ENCODE results near the gene MEI1.

Gene MEI1

GRCh38 chr22:41746567-41747400 is 47.5 kb downstream of the MEI1 start:
- H3K4me3 ChIP-seq (replicated peaks; ENCODE audit: insufficient read depth, low read length) = no peak overlapping the region
- DNase-seq (ENCODE audit: low read depth in 1 of 2, low spot score in 1 of 2) = peak; percentile 69 to 77
- no peaks in the 10 kb centered on the region for H3K27me3 ChIP-seq (ENCODE audit: insufficient read depth, poor library complexity, severe bottlenecking)
- no peak overlapping the region for H3K27ac ChIP-seq (replicated peaks)
- TF ChIP-seq SPI1 (IDR thresholded peaks at IDR 0.05; ENCODE audit: borderline replicate concordance, low read depth) (0 out of 2 replicates have a peak, but pooled peaks have one; percentile 19), POLR2AphosphoS5 (IDR thresholded peaks at IDR 0.05; ENCODE audit: low read depth) (no peak), GABPA (IDR thresholded peaks at IDR 0.05; ENCODE audit: low read depth) (no peak)
- TF ChIP-seq, protein P1, sequence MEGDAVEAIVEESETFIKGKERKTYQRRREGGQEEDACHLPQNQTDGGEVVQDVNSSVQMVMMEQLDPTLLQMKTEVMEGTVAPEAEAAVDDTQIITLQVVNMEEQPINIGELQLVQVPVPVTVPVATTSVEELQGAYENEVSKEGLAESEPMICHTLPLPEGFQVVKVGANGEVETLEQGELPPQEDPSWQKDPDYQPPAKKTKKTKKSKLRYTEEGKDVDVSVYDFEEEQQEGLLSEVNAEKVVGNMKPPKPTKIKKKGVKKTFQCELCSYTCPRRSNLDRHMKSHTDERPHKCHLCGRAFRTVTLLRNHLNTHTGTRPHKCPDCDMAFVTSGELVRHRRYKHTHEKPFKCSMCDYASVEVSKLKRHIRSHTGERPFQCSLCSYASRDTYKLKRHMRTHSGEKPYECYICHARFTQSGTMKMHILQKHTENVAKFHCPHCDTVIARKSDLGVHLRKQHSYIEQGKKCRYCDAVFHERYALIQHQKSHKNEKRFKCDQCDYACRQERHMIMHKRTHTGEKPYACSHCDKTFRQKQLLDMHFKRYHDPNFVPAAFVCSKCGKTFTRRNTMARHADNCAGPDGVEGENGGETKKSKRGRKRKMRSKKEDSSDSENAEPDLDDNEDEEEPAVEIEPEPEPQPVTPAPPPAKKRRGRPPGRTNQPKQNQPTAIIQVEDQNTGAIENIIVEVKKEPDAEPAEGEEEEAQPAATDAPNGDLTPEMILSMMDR (IDR thresholded peaks at IDR 0.05; ENCODE audit: insufficient read depth, low read length) = peak; percentile 87
- TF ChIP-seq, protein P2, sequence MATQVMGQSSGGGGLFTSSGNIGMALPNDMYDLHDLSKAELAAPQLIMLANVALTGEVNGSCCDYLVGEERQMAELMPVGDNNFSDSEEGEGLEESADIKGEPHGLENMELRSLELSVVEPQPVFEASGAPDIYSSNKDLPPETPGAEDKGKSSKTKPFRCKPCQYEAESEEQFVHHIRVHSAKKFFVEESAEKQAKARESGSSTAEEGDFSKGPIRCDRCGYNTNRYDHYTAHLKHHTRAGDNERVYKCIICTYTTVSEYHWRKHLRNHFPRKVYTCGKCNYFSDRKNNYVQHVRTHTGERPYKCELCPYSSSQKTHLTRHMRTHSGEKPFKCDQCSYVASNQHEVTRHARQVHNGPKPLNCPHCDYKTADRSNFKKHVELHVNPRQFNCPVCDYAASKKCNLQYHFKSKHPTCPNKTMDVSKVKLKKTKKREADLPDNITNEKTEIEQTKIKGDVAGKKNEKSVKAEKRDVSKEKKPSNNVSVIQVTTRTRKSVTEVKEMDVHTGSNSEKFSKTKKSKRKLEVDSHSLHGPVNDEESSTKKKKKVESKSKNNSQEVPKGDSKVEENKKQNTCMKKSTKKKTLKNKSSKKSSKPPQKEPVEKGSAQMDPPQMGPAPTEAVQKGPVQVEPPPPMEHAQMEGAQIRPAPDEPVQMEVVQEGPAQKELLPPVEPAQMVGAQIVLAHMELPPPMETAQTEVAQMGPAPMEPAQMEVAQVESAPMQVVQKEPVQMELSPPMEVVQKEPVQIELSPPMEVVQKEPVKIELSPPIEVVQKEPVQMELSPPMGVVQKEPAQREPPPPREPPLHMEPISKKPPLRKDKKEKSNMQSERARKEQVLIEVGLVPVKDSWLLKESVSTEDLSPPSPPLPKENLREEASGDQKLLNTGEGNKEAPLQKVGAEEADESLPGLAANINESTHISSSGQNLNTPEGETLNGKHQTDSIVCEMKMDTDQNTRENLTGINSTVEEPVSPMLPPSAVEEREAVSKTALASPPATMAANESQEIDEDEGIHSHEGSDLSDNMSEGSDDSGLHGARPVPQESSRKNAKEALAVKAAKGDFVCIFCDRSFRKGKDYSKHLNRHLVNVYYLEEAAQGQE (IDR thresholded peaks at IDR 0.05; ENCODE audit: insufficient replicate concordance, low read depth) = no peak

GRCh38 chr22:41752011-41752970 is 53.0 kb downstream of the MEI1 start:
- H3K27me3 ChIP-seq (ENCODE audit: insufficient read depth, poor library complexity, severe bottlenecking) = no peaks in the 10 kb centered on the region
- no peak overlapping the region for H3K4me3 ChIP-seq (replicated peaks; ENCODE audit: insufficient read depth, low read length)
- TF ChIP-seq, protein P2 (IDR thresholded peaks at IDR 0.05; ENCODE audit: insufficient replicate concordance, low read depth) = no peak
- TF ChIP-seq GABPA (IDR thresholded peaks at IDR 0.05; ENCODE audit: low read depth) (no peak), SPI1 (IDR thresholded peaks at IDR 0.05; ENCODE audit: borderline replicate concordance, low read depth) (no peak)
- no peak overlapping the region for H3K27ac ChIP-seq (replicated peaks)
- DNase-seq (ENCODE audit: low read depth in 1 of 2, low spot score in 1 of 2) = no peak

GRCh38 chr22:41753984-41754383 is 54.7 kb downstream of the MEI1 start:
- H3K4me3 ChIP-seq (replicated peaks; ENCODE audit: insufficient read depth, low read length) = no peak overlapping the region
- TF ChIP-seq SPI1 (IDR thresholded peaks at IDR 0.05; ENCODE audit: borderline replicate concordance, low read depth) (no peak), GABPA (IDR thresholded peaks at IDR 0.05; ENCODE audit: low read depth) (no peak), POLR2AphosphoS5 (IDR thresholded peaks at IDR 0.05; ENCODE audit: low read depth) (no peak)
- TF ChIP-seq, protein P2 (IDR thresholded peaks at IDR 0.05; ENCODE audit: insufficient replicate concordance, low read depth) = no peak
- TF ChIP-seq, protein P1 (IDR thresholded peaks at IDR 0.05; ENCODE audit: insufficient read depth, low read length) = no peak
- H3K27me3 ChIP-seq (ENCODE audit: insufficient read depth, poor library complexity, severe bottlenecking) = no peaks in the 10 kb centered on the region
- H3K27ac ChIP-seq (replicated peaks) = no peak overlapping the region
- DNase-seq (ENCODE audit: low read depth in 1 of 2, low spot score in 1 of 2) = no peak

Measured in HL-60 (cell line).